ENCODE measurements around the gene SPG7. TPM values are rescaled to one million over a fixed set of nuclear protein-coding genes. Genes with fewer than 3 reads are reported as not detected.

The SPG7 gene
- total and polyA plus RNA-seq, 12 donors: 69.8 to 145 (median 101) TPM

DNA sequence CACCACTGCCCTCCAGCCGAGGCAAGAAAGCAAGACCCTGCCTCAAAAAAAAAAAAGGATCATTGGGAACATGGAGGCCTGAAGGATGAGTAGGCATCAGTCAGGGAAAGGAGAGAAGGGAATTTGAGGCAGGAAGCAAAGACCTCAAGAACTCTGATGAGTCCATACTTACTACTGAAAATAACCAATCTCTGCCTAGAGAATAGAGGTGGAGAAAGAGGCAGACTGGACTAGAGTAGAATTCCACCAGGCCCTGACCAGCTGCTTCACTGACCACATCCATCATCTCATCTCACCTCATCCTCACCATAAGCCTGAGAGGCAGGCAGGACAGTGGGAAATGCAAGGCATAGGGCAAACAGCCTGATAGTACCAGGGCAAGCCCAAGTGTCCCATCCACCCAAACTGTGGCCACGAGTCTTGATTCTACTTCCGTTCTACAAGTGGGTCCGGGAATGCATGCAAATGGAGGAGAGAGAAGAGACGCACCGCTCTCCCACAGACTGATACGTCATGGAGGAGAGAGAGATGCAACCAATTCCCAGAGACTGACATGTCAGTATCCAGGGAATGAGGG is 35.0 kb upstream of the SPG7 start:
- Histone ChIP-seq H3K36me3 (no peaks in the 10 kb centered on the region), H3K9me3 (no peaks in the 10 kb centered on the region), H3K4me3 (no peak overlapping the region), H3K4me1 (peaks cover 20 to 94% (median 79%) of the 10 kb centered on the region in 9 donors), H3K27me3 (no peaks in the 10 kb centered on the region), H3K27ac (peak overlapping the region in 1 of 10 donors; percentile 11)
- 95 to 97% methylated on average over 7 of the region's 7 CpGs for WGBS, 2 donors
- ATAC-seq: peak in 1 of 8 donors; percentile 11
- intact Hi-C loops (cut with DNase I): no loop called here
- TF ChIP-seq, protein P1, sequence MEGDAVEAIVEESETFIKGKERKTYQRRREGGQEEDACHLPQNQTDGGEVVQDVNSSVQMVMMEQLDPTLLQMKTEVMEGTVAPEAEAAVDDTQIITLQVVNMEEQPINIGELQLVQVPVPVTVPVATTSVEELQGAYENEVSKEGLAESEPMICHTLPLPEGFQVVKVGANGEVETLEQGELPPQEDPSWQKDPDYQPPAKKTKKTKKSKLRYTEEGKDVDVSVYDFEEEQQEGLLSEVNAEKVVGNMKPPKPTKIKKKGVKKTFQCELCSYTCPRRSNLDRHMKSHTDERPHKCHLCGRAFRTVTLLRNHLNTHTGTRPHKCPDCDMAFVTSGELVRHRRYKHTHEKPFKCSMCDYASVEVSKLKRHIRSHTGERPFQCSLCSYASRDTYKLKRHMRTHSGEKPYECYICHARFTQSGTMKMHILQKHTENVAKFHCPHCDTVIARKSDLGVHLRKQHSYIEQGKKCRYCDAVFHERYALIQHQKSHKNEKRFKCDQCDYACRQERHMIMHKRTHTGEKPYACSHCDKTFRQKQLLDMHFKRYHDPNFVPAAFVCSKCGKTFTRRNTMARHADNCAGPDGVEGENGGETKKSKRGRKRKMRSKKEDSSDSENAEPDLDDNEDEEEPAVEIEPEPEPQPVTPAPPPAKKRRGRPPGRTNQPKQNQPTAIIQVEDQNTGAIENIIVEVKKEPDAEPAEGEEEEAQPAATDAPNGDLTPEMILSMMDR (IDR thresholded peaks at IDR 0.05): no peak
- DNase-seq: no peak

DNA sequence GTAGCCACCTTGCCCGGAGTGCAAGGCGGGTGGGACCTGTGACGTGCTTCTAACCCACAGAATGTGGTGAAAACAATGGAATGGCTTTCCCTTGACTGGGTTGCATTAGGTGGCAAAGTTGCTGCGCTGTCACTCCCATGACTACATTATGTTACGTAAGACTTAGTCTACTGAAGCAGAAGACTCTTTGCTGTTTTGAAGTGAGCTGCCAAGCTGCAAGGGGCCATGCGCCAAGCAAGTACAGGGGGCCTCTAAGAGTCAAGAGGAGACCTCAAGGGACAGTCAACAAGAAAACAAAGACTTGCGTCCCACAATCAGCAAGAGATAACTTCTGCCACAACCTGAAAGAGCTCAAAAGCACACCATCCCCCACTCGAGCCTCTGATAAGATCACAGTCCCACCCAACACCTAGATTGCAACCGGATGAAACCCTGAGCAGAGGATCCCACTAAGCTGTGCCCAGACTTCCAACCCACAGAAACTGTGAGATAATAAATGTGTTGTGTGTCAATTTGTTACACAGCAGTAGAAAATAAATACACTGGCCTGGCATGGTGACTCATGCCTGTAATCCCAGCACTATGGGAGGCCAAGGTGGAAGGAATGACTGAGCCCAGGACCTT is 34.3 kb upstream of the SPG7 start:
- intact Hi-C loops (cut with DNase I): no loop called here
- H3K27ac ChIP-seq: peak overlapping the region in 1 of 10 donors; percentile 11

DNA sequence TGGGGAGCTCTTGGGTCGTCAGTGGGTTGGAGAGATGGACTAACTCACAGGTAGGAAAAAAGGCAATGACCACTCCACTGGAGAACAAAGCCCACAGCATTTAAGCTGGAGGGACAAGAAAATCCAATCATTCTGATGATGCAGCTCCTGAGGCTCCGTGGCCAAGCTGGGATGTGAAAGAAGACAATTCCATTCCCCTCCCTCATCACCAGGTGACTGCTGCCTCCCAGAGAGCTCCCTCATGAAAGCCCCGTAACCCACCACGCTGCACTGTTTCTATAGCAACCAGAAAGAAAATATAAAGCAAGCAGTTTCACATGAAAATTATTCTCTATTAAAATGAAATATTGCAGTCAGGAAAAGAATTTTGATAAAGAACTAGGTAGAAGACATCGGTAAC is 33.1 kb upstream of the SPG7 start:
- DNase-seq (no peak), ATAC-seq (no peak)
- no peak overlapping the region for H3K27ac ChIP-seq
- 78 to 82% methylated on average over 5 of the region's 5 CpGs for WGBS, 2 donors
- no peaks in the 10 kb centered on the region for H3K9me3 ChIP-seq
- H3K27me3 ChIP-seq: no peaks in the 10 kb centered on the region
- H3K4me3 ChIP-seq: no peak overlapping the region
- peaks cover 21 to 99% (median 74%) of the 10 kb centered on the region in 9 donors for H3K4me1 ChIP-seq
- H3K36me3 ChIP-seq: no peaks in the 10 kb centered on the region
- TF ChIP-seq, protein P1 (IDR thresholded peaks at IDR 0.05): no peak
- intact Hi-C loops (cut with DNase I): no loop called here

More for the DNA sequence above, 34.3 kb upstream of the SPG7 start:
- Histone ChIP-seq H3K9me3 (no peaks in the 10 kb centered on the region), H3K36me3 (no peaks in the 10 kb centered on the region), H3K4me3 (no peak overlapping the region), H3K4me1 (peaks cover 21 to 94% (median 79%) of the 10 kb centered on the region in 9 donors), H3K27me3 (no peaks in the 10 kb centered on the region)
- DNase-seq: no peak
- 77 to 79% methylated on average over 9 of the region's 9 CpGs for WGBS, 2 donors
- peak in 3 of 8 donors; percentile 13 to 21 (median 17) for ATAC-seq
- TF ChIP-seq, protein P1 (IDR thresholded peaks at IDR 0.05): no peak

DNA sequence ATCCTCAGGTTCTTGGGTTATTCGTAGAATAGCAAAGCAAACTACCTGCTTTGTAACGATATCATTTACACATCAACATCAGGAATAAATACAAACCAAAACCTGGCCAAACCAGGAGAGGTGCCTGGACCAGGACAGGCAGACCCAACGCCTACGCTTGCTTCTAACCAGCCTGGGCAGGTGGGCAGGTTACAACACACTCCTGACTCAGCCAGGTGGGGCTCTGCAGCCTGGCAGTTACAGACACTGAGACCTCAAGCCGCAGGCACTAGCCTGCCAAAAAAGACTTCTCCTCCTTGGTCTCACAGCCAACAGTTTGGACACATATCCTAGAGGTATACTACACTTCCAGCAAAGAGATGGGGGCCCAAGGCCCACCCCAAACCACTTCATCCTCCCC is 31.8 kb upstream of the SPG7 start:
- ATAC-seq (no peak), DNase-seq (no peak)
- Histone ChIP-seq H3K36me3 (no peaks in the 10 kb centered on the region), H3K4me1 (peaks cover 12 to 98% (median 73%) of the 10 kb centered on the region in 9 donors), H3K9me3 (no peaks in the 10 kb centered on the region), H3K27me3 (no peaks in the 10 kb centered on the region), H3K4me3 (no peak overlapping the region), H3K27ac (no peak overlapping the region)
- 85 to 87% methylated on average over 5 of the region's 5 CpGs for WGBS, 2 donors
- TF ChIP-seq, protein P1 (IDR thresholded peaks at IDR 0.05): no peak
- intact Hi-C loops (cut with DNase I): no loop called here
